ENCODE data around the gene FNDC7.

FNDC7 gene

GRCh38 chr1:108785880-108786279 lies 73.2 kb downstream of the FNDC7 start:
- H3K4me3 ChIP-seq (ENCODE audit: low read length): no peak overlapping the region

DNA sequence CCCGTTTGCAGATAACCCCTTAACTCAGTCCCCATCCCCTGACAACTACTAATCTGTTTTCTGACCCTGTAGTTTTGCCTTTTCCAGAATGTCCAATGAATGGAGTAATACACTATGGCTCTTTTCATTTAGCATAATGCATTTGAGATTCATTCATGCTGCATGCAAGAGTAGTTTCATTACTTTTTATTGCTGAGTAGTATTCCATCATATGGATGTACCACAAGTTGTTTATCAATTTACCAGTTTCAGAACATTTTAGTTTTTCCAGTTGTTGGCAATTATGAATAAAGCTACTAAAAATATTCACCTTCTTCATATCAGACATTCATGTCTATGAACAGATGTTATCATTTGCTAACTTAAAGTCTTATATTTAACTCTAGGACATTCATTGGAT lies 79.1 kb downstream of the FNDC7 start:
- DNase-seq (ENCODE audit: low read depth): no peak
- H3K4me3 ChIP-seq (ENCODE audit: low read length): no peak overlapping the region
- TF ChIP-seq, protein P1, sequence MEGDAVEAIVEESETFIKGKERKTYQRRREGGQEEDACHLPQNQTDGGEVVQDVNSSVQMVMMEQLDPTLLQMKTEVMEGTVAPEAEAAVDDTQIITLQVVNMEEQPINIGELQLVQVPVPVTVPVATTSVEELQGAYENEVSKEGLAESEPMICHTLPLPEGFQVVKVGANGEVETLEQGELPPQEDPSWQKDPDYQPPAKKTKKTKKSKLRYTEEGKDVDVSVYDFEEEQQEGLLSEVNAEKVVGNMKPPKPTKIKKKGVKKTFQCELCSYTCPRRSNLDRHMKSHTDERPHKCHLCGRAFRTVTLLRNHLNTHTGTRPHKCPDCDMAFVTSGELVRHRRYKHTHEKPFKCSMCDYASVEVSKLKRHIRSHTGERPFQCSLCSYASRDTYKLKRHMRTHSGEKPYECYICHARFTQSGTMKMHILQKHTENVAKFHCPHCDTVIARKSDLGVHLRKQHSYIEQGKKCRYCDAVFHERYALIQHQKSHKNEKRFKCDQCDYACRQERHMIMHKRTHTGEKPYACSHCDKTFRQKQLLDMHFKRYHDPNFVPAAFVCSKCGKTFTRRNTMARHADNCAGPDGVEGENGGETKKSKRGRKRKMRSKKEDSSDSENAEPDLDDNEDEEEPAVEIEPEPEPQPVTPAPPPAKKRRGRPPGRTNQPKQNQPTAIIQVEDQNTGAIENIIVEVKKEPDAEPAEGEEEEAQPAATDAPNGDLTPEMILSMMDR (conservative IDR thresholded peaks at IDR 0.05; ENCODE audit: low read length): no peak

More at GRCh38 chr1:108785880-108786279, 73.2 kb downstream of the FNDC7 start:
- TF ChIP-seq, protein P1 (conservative IDR thresholded peaks at IDR 0.05; ENCODE audit: low read length): no peak
- no peak for DNase-seq (ENCODE audit: low read depth)

All from AG10803 (cell line).